ENCODE measurements around the gene BSDC1.

Gene BSDC1

DNA sequence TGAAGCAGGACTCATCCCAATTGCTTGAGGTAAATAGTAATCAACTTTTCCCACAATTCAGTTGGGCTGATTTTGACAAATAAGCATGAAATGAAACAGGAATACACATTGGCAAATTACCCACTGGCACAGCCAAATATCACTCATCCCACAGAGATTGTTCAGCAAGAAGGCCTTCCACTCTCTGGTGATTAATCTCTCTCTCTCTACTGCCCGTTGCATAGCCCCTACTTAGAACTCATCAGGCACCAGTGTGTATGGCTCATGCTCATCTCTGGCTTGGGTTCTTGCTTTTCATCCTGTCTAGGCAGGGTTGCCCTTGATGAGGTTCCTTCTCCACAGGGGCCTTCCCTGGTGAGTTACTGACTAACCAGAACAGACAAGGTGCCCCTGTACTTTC is 1.1 kb downstream of the BSDC1 start:
- TF ChIP-seq CTCF (IDR thresholded peaks at IDR 0.05; ENCODE audit: low read depth, low read length): no peak
- DNase-seq (ENCODE audit: low read depth in 2 of 2): peak; percentile 43 to 56
- H3K4me3 ChIP-seq (replicated peaks in 1 of 2; ENCODE audit: low read depth in 2 of 2, low read length in 2 of 2): peak overlapping the region; percentile 74 to 94

DNA sequence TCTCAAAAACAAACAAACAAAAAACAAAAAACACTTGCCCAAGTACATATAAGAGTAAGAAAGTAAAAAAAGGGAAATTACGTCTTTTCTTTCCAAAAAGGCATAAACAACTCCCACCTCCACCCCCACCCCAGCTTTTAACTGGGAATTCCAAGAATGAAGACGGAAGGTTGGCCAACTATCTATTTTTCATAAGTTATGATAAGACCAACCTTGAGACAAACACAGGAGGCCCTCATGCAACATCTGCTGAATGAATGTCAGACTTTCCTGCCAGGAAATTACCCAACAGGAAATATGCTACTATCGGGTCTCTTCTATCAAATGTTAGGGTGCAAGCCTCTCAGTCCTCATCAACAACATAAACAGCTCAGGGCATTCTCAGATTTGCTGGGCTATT is 1.9 kb downstream of the BSDC1 start:
- no peak overlapping the region for H3K4me3 ChIP-seq (replicated peaks in 1 of 2; ENCODE audit: low read depth in 2 of 2, low read length in 2 of 2)
- no peak for TF ChIP-seq CTCF (IDR thresholded peaks at IDR 0.05; ENCODE audit: low read depth, low read length)
- peak; percentile 28 to 79 for DNase-seq (ENCODE audit: low read depth in 2 of 2)

DNA sequence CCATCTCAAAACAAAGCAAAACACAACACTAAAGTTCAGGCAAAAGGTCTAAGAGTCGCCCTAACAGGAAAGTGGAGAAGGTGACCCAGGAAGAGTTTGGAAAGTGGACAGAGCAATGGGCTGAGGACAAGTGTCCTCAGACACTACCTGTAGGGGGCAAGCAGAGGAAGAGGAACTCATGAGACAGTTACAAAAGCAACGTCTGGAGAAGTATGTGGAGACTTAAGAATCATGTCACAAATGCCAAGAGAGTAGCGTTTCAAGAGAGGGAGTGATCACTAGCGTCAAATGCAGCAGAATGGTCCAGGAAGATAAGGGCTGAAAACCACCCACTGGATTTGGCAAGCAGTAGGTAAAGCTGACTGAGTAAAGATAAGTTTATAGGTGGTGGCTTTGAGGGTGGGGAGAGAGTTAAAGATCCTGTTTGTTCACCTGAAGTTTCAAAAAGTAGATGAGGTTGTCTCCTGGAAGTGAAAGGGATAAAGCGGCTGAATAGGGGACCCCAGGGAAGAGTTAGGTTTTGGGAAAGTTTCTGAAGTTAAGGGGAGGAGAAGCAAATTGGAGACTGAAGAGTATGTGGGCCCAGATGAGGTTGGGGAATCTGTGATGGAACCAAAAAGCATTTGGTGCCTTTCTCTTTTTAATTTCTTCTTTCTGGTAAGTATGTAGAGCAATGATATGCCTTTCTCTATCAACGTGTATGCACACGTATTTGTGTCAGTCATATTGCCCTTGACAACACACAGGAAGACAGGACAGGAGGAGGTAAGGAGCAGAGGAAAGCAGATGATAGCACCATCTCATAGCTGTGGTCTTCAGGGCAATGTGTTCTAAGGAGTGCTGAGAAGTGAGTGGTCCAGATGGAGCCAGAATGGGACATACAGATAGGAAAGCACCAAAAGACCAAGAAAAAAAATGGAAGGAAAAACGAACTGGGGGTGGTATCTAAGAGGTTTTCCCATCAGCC is 3.1 kb downstream of the BSDC1 start:
- peak in 1 of 2 donors; percentile 22 for DNase-seq (ENCODE audit: low read depth in 2 of 2)
- H3K4me3 ChIP-seq (replicated peaks in 1 of 2; ENCODE audit: low read depth in 2 of 2, low read length in 2 of 2): no peak overlapping the region
- no peak for TF ChIP-seq CTCF (IDR thresholded peaks at IDR 0.05; ENCODE audit: low read depth, low read length)

DNA sequence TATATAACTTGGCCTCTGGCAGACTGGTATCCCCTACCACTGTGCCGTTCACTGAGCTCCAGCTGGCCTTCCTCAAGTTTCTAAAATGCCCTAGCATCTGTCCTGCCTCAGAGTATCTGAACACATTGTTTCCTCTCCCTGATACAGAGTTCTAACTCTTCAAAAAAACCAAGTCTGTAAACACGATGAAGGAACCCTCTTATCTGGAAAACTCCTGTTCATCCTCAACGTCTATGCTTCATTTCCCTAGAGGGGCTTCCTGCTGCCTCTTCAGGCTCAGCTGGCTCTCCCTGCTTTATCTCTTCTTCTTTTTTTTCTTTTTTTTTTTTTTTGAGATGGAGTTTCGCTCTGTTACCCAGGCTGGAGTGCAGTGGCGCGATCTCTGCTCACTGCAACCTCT is 5.6 kb downstream of the BSDC1 start:
- peak in 1 of 2 donors; percentile 48 for DNase-seq (ENCODE audit: low read depth in 2 of 2)
- H3K4me3 ChIP-seq (replicated peaks in 1 of 2; ENCODE audit: low read depth in 2 of 2, low read length in 2 of 2): no peak overlapping the region
- no peak for TF ChIP-seq CTCF (IDR thresholded peaks at IDR 0.05; ENCODE audit: low read depth, low read length)

DNA sequence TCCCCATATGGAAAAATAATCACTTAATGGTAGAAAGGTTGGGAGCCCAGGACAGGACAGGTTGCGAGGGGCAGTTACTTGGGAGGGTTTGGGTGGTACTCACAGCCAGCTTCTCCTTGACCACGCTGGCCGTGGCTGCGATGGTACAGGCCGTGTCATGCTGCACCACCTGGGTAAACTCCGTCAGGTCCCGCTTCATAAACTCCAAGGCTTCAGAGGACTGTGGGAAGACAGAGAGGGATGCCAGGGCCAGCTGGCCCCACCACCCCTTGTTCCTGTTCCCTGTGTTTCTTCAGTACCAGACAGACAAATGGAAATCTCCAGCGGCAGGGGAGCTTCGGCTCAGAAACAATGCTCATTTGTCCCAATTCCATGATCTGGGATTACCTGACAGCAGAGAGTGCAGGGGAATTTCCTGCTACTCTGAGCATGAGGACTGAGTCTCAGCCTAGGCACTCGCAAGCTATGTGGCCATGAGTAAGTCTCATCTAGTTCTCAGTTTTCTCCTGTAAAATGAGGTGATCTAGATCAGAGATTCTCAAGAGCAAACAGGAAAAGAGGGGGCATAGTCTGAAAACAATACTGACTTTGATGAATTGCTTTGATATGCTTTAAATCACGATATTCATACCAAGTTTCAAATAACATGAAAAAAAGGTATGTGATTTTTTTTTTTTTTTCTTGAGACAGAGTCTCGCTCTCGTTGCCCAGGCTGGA is 7.4 kb downstream of the BSDC1 start:
- no peak for TF ChIP-seq CTCF (IDR thresholded peaks at IDR 0.05; ENCODE audit: low read depth, low read length)
- no peak overlapping the region for H3K4me3 ChIP-seq (replicated peaks in 1 of 2; ENCODE audit: low read depth in 2 of 2, low read length in 2 of 2)
- DNase-seq (ENCODE audit: low read depth in 2 of 2): no peak

GRCh38 chr1:32380057-32380456 is 14.2 kb downstream of the BSDC1 start:
- H3K4me3 ChIP-seq (replicated peaks in 1 of 2; ENCODE audit: low read depth in 2 of 2, low read length in 2 of 2): no peak overlapping the region
- DNase-seq (ENCODE audit: low read depth in 2 of 2): no peak
- TF ChIP-seq CTCF (IDR thresholded peaks at IDR 0.05; ENCODE audit: low read depth, low read length): no peak

Measured in cardiac fibroblast (primary cell).